ENCODE data around the gene ARIH2.
"Not testable (repeated sequence)": the region's sequence is repeated elsewhere in the genome, so short reads cannot be mapped to it uniquely, and the experiment has no call there.

Gene ARIH2

DNA sequence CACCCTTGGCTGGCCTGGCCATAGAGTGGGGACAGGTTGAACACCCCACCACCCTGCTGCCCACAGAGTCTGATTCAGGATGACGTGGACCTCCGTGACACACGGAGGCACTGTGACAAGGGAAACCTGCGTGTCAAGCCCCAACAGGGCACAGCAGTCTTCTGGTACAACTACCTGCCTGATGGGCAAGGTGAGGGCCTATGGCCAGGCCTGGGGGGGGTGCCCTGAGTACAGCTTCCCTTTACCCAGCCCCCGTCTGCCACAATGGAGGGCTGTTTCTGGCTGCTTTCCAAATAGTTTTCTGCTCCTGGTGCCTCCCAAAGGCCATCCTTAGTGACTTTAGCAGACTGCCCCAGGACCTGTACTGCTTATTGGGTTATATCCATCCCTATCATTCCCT lies 87.4 kb downstream of the ARIH2 start:
- DNase-seq = no peak

DNA sequence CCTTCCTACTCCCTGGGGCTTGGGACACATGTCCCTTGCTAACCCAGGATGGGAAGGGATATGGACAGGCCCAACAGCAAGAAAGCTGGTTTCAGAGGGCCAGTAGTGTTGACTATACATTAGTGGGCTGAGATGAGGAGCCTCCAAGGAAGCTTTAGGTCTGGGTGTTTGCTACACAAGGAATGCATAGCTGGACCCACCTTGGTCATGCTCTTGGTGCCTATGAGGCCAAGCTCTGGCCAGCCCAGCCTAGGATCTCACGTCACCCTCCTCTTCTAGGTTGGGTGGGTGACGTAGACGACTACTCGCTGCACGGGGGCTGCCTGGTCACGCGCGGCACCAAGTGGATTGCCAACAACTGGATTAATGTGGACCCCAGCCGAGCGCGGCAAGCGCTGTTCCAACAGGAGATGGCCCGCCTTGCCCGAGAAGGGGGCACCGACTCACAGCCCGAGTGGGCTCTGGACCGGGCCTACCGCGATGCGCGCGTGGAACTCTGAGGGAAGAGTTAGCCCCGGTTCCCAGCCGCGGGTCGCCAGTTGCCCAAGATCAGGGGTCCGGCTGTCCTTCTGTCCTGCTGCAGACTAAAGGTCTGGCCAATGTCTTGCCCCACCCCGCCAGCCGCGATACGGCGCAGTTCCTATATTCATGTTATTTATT lies 87.9 kb downstream of the ARIH2 start:
- no peak for DNase-seq

DNA sequence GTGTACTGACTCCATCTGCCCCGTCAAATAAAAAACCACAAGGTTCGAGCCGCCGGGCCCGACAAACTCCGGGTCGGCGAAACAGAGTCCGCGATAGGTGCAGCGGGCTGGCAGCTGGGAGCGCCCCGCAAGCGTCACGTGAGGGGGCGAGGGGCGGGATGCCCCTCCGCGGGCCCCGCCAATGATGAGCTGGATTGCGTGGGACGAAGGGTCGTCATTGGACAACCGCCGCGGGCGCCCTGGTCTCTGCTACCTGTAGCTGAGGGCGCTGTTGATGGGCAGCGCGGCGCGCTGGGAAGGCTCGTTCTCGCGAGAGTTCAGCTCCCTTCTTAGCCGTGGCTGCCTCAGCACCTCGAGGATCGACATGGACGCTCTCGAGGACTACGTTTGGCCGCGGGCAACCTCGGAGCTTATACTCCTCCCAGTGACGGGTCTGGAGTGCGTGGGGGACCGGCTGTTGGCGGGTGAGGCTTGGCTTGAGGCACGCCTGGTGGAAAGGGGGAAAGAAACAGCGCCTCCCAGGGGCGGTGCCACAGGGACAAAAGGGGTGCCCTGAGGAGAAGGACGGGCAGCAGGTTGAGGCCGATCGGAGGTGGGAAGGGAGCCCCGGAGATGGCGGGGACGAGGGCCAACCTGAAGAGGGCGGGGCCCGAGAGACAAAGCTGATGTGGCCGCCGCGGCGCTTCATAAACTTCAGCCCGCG lies 88.6 kb downstream of the ARIH2 start, which contains the start of gene WDR6:
Gene WDR6 (plus strand): TSS at position 324 of the 703 bp plus-strand sequence. CDS start 41 bp downstream, at position 365.
- peak; percentile 90 for DNase-seq

GRCh38 chr3:49007771-49008528 lies 89.3 kb downstream of the ARIH2 start:
- DNase-seq = no peak

DNA sequence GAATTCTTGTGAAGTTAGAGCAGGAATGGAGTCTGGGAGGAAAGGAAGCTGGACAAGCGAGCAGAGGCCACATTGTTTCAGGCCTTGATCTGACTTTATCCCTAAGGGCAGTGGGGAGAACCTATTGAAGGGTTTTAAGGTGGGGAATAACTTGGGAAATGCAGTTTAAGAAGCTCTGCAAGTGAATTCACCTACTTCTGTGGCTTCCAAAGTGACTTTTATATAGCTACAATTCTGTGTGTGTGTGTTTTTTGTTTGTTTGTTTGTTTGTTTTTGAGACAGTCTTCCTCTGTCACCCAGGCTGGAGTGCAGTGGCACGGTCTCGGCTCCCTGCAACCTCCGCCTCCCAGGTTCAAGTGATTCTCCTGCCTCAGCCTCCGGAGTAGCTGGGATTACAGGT lies 90.0 kb downstream of the ARIH2 start:
- not testable (repeated sequence) for DNase-seq

DNA sequence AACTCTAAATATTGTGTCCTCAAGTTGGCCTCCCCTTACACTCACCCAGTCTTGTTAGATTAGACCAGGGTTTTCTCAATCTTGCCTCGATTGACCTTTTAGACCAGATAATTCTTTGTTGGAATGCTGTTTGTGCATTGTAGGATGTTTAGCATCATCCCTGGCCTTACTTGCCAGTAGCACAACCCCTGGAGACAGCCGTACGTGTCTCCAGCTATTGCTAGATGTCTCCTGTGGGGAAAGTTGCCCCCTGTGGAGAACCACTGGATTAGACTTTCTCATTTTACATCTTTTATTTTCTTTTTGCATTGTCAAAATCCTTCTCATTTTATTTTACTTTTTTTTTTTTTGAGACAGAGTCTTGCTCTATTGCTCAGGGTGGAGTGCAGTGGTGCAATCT lies 90.8 kb downstream of the ARIH2 start:
- no peak for DNase-seq

DNA sequence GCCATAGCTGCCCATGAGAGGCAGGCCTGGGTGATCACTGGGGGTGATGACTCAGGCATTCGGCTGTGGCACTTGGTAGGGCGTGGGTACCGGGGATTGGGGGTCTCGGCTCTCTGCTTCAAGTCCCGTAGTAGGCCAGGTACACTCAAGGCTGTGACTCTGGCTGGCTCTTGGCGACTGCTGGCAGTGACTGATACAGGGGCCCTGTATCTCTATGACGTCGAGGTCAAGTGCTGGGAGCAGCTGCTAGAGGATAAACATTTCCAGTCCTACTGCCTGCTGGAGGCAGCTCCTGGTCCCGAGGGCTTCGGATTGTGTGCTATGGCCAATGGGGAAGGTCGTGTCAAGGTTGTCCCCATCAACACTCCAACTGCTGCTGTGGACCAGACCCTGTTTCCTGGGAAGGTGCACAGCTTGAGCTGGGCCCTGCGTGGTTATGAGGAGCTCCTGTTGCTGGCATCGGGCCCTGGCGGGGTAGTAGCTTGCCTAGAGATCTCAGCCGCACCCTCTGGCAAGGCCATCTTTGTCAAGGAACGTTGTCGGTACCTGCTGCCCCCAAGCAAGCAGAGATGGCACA lies 93.9 kb downstream of the ARIH2 start:
- no peak for DNase-seq

GRCh38 chr3:49013113-49013737 lies 94.6 kb downstream of the ARIH2 start:
- no peak for DNase-seq

DNA sequence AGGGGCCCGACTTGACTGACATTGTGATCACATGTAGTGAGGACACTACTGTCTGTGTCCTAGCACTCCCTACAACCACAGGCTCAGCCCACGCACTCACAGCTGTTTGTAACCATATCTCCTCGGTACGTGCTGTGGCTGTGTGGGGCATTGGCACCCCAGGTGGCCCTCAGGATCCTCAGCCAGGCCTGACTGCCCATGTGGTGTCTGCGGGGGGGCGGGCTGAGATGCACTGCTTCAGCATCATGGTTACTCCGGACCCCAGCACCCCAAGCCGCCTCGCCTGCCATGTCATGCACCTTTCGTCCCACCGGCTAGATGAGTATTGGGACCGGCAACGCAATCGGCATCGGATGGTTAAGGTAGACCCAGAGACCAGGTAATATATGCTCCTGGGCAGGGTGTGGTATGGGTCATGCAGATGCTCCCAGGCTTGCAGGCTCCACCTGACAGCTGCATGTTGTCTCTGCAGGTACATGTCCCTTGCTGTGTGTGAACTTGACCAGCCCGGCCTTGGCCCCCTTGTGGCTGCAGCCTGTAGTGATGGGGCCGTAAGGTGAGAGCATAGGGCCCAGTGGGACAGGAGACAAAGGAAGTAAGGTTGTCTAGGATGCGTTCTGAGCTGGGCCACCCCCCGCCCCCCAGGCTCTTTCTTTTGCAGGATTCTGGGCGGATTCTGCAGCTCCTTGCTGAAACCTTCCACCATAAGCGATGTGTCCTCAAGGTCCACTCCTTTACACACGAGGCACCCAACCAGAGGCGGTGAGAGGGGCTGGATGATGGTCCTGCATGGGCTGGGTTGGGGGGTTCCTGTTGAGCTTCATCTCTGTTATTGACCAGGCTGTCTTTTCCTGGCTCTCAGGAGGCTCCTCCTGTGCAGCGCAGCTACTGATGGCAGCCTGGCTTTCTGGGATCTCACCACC lies 95.4 kb downstream of the ARIH2 start:
- DNase-seq = no peak

DNA sequence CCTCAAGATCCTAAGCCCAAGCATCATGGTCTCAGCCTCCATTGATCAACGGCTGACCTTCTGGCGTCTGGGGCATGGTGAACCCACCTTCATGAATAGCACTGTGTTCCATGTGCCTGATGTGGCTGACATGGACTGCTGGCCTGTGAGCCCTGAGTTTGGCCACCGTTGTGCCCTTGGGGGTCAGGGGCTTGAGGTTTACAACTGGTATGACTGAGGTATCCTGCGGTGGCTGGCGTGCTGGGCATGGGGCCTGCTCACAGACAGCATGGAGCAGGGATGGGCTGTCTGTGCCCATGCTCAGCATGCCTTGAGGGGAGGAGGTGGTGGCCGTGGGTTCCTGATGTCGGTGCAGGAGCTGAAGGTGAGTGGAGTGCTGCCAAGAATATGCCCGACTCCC lies 96.4 kb downstream of the ARIH2 start:
- DNase-seq = no peak

DNA sequence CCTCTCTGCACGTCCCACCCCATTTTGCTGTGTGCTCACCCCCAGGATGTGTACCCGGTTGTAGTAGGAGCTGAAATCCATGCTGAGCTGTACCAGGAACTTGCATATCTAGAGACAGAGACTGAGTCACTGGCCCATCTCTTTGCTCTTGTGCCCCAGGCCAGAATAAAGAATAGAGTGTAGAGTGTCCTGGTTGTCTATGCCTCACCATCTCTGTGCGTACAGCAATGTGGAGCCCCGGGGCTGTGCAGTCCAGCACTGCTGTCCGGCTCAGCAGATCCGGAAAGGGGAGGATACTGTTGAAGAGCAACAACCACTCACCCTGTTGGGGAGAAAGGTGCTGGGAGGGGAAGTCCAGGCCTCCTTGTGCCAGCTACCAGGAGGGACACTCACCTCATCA lies 97.1 kb downstream of the ARIH2 start:
- no peak for DNase-seq

- no peak for DNase-seq
Observed at GRCh38 chr3:49016414-49017228, 98.0 kb downstream of the ARIH2 start.

- no peak for DNase-seq
Observed at GRCh38 chr3:49017229-49017970, 98.8 kb downstream of the ARIH2 start.

DNA sequence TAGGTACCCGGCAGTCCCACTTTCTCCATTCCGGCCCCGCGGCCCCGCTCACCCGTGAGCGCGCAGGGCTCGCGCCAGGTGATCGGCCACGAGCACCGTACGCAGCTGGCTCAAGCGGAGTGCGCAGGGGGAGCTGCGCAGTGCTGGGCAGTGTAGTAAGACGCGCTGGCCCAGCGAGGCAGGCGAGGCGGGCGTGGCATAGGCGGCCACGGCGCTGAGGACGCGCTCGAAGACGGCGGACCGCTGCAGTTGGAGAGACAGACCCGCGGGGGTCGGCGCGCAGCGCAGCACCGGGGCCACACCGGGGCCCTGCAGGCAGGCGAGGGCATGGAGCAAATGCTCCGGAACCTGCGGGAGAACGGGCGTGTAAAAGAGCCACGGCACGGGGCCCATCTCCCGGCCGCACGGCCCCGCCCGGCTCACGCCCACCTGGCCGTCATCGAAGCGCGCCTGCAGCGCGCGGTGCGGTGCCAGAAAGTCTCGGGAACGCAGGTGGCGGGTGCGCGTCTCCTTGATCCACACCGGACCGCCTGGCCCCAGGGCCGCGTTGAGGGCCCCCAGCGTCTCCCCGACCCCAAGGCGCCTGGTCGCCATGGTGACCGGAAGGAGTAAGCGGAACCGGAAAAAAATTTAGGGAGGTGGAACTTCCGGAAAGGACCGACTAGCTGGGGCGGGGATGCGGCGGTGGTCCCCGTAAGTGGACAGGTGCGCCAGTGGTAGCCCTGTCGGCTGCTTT lies 99.5 kb downstream of the ARIH2 start, which contains the start of gene DALRD3:
Gene DALRD3 (minus strand): TSS at position 610 of the 736 bp plus-strand sequence. CDS start 16 bp downstream, at position 594.
- no peak for DNase-seq

GRCh38 chr3:49018707-49019006 lies 100.0 kb downstream of the ARIH2 start:
- no peak for DNase-seq

GRCh38 chr3:49019941-49020329 lies 101.3 kb downstream of the ARIH2 start:
- DNase-seq = no peak

- no peak for DNase-seq
Observed at GRCh38 chr3:49020330-49021212, 101.9 kb downstream of the ARIH2 start.

- peak; percentile 76 for DNase-seq
Observed at GRCh38 chr3:49021213-49021812, 102.7 kb downstream of the ARIH2 start.
